ENCODE data around the gene POLDIP3. TPM values are rescaled to one million over a fixed set of nuclear protein-coding genes. Genes with fewer than 3 reads are reported as not detected.

Gene POLDIP3
- total RNA-seq, 1 experiment from 2014 or later = 67.6 TPM

GRCh38 chr22:42596336-42596735 is 18.3 kb downstream of the POLDIP3 start:
- no peaks in the 10 kb centered on the region for H3K9me3 ChIP-seq (ENCODE audit: control insufficient read depth in 1 of 2, insufficient read depth in 1 of 2, low read depth in 1 of 2, low read length in 2 of 2)
- no peak overlapping the region for H2AFZ ChIP-seq (ENCODE audit: low read depth, low read length, poor library complexity, severe bottlenecking)
- H3K36me3 ChIP-seq (ENCODE audit: control insufficient read depth in 1 of 2, insufficient read depth in 2 of 2, low read length in 2 of 2) = peaks cover 59 to 64% of the 10 kb centered on the region in 2 experiments
- H3K4me2 ChIP-seq (ENCODE audit: low read length) = no peak overlapping the region
- H3K4me3 ChIP-seq (replicated peaks in 1 of 2; ENCODE audit: low read depth in 1 of 2, low read length in 2 of 2) = no peak overlapping the region
- peaks cover 4% of the 10 kb centered on the region; the same call in 1 of the 2 replicates for H4K20me1 ChIP-seq (ENCODE audit: insufficient read depth)
- no peak overlapping the region for H3K9ac ChIP-seq (ENCODE audit: low read length)
- no peak for DNase-seq (ENCODE audit: low read depth, low spot score)
- ChIA-PET POLR2A (interaction anchor here (1.6 to 1.9 kb wide), 2 partner anchors 14 to 19 kb away, joined by 4 to 6 read pairs; partner anchors contain the start of gene POLDIP3), CTCF (no interaction called here), RAD21 (ENCODE audit: low non-redundant PET in 1 of 2, low total read pairs in 2 of 2, uncharacterized antibody in 2 of 2, unreplicated experiment in 2 of 2) (no interaction called here)
- peaks cover 57% of the 10 kb centered on the region for H3K79me2 ChIP-seq (ENCODE audit: insufficient read depth, low read length)
- BruUV-seq (replicated peaks) = no TSS peak
- no peak for ATAC-seq
- H3K4me1 ChIP-seq (ENCODE audit: control insufficient read depth in 1 of 2, insufficient read depth in 2 of 2, low read length in 2 of 2) = no peaks in the 10 kb centered on the region
- H3K9me2 ChIP-seq (ENCODE audit: insufficient read depth) = no peaks in the 10 kb centered on the region
- H3K27ac ChIP-seq (ENCODE audit: low read depth, low read length) = no peak overlapping the region
- intact Hi-C loops (cut with micrococcal nuclease) = no loop called here
- H3K27me3 ChIP-seq (ENCODE audit: insufficient read depth, low read length) = no peaks in the 10 kb centered on the region
- no peak for TF ChIP-seq EZH2phosphoT487 (IDR thresholded peaks at IDR 0.05; ENCODE audit: borderline replicate concordance)

GRCh38 chr22:42595434-42595833 is 19.2 kb downstream of the POLDIP3 start:
- intact Hi-C loops (cut with micrococcal nuclease) = no loop called here
- peaks cover 64 to 69% of the 10 kb centered on the region in 2 experiments for H3K36me3 ChIP-seq (ENCODE audit: control insufficient read depth in 1 of 2, insufficient read depth in 2 of 2, low read length in 2 of 2)
- CTCF ChIA-PET = no interaction called here

More at GRCh38 chr22:42595434-42595833, 19.2 kb downstream of the POLDIP3 start:
- Histone ChIP-seq H3K27ac (ENCODE audit: low read depth, low read length) (no peak overlapping the region), H3K9me2 (ENCODE audit: insufficient read depth) (no peaks in the 10 kb centered on the region), H3K4me3 (replicated peaks in 1 of 2; ENCODE audit: low read depth in 1 of 2, low read length in 2 of 2) (no peak overlapping the region), H3K9ac (ENCODE audit: low read length) (no peak overlapping the region), H3K4me2 (ENCODE audit: low read length) (no peak overlapping the region), H3K9me3 (ENCODE audit: control insufficient read depth in 1 of 2, insufficient read depth in 1 of 2, low read depth in 1 of 2, low read length in 2 of 2) (no peaks in the 10 kb centered on the region), H3K4me1 (ENCODE audit: control insufficient read depth in 1 of 2, insufficient read depth in 2 of 2, low read length in 2 of 2) (no peaks in the 10 kb centered on the region), H3K79me2 (ENCODE audit: insufficient read depth, low read length) (peaks cover 52% of the 10 kb centered on the region), H4K20me1 (ENCODE audit: insufficient read depth) (peaks cover 4% of the 10 kb centered on the region; the same call in 1 of the 2 replicates), H3K27me3 (ENCODE audit: insufficient read depth, low read length) (no peaks in the 10 kb centered on the region), H2AFZ (ENCODE audit: low read depth, low read length, poor library complexity, severe bottlenecking) (no peak overlapping the region)
- TF ChIP-seq ELF1 (IDR thresholded peaks at IDR 0.05; ENCODE audit: borderline replicate concordance, low read depth) = no peak
- TF ChIP-seq TCF7L2 (IDR thresholded peaks at IDR 0.05; ENCODE audit: borderline replicate concordance, extremely low read depth, insufficient read depth, insufficient read length) = no peak
- no peak for TF ChIP-seq ZFX (IDR thresholded peaks at IDR 0.05)
- no peak for TF ChIP-seq POLR2A (IDR thresholded peaks at IDR 0.05; ENCODE audit: borderline replicate concordance, extremely low read depth, insufficient read depth, insufficient read length)
- no peak for TF ChIP-seq YY1 (IDR thresholded peaks at IDR 0.05; ENCODE audit: extremely low read depth, insufficient replicate concordance, low read depth, low read length)
- TF ChIP-seq EZH2phosphoT487 (IDR thresholded peaks at IDR 0.05; ENCODE audit: borderline replicate concordance) = no peak
- no peak for TF ChIP-seq POLR2AphosphoS5 (IDR thresholded peaks at IDR 0.05; ENCODE audit: low read depth, low read length)
- TF ChIP-seq JUND (IDR thresholded peaks at IDR 0.05) = no peak
- TF ChIP-seq REST (IDR thresholded peaks at IDR 0.05; ENCODE audit: low read depth) = no peak
- no peak for TF ChIP-seq EGR1 (IDR thresholded peaks at IDR 0.05; ENCODE audit: low read depth)
- no peak for TF ChIP-seq MAX (IDR thresholded peaks at IDR 0.05)
- no peak for TF ChIP-seq SRF (IDR thresholded peaks at IDR 0.05; ENCODE audit: low read depth)
- TF ChIP-seq ZNF274 (IDR thresholded peaks at IDR 0.05; ENCODE audit: low read depth, low read length) = no peak
- no peak for TF ChIP-seq SIN3A (IDR thresholded peaks at IDR 0.05; ENCODE audit: low read depth)
- ATAC-seq = no peak
- POLR2A ChIA-PET = interaction anchor here (1.6 to 1.9 kb wide), 2 partner anchors 14 to 19 kb away, joined by 4 to 6 read pairs; partner anchors contain the start of gene POLDIP3
- DNase-seq (ENCODE audit: low read depth, low spot score) = no peak
- RAD21 ChIA-PET (ENCODE audit: low non-redundant PET in 1 of 2, low total read pairs in 2 of 2, uncharacterized antibody in 2 of 2, unreplicated experiment in 2 of 2) = no interaction called here
- no TSS peak for BruUV-seq (replicated peaks)
